Measurements from ENCODE around the gene CRTC1.

GRCh38 chr19:18778826-18779495 lies 95.5 kb downstream of the CRTC1 start:
- TF ChIP-seq CTCF (IDR thresholded peaks at IDR 0.05) = no peak
- no peak for TF ChIP-seq POLR2A (IDR thresholded peaks at IDR 0.05)
- no peak for TF ChIP-seq POLR2AphosphoS5 (IDR thresholded peaks at IDR 0.05)
